Mesodermal cell (in vitro differentiated cells): ENCODE results near the gene MINDY4B.

Experiments used
- H3K27ac ChIP-seq: 2 replicates; pipeline ENCODE4 v1.7.0; 2013; ENCODE audit warnings: mild to moderate bottlenecking, low read depth, low read length, moderate library complexity; ENCODE audit not compliant: severe bottlenecking
- H3K36me3 ChIP-seq: 2 replicates; pipeline ENCODE4 v1.7.1; 2013; ENCODE audit warnings: mild to moderate bottlenecking, low read length, moderate library complexity; ENCODE audit not compliant: control insufficient read depth, insufficient read depth
- H3K4me1 ChIP-seq: one replicate; pipeline ENCODE4 v1.7.1; 2013; ENCODE audit warnings: mild to moderate bottlenecking, low read length; ENCODE audit not compliant: insufficient read depth, control insufficient read depth, poor library complexity, severe bottlenecking
- H3K4me3 ChIP-seq: 2 replicates; pipeline ENCODE4 v1.7.0; 2013; ENCODE audit warnings: low read length, control low read depth, mild to moderate bottlenecking; ENCODE audit not compliant: insufficient read depth, poor library complexity, severe bottlenecking; ENCODE audit errors: extremely low read depth
- H3K9me3 ChIP-seq: 2 replicates; pipeline ENCODE4 v1.7.1; 2013; ENCODE audit warnings: mild to moderate bottlenecking, low read length, moderate library complexity; ENCODE audit not compliant: control insufficient read depth
- WGBS, 2 experiments: methylation state at CpG; one replicate each; pipeline ENCODE4 v1.1.5; 2013; ENCODE audit warnings: missing lambda C conversion rate in 2 of 2; ENCODE audit not compliant: insufficient coverage in 2 of 2; 5-methylcytosine and 5-hydroxymethylcytosine counted together

MINDY4B gene

DNA sequence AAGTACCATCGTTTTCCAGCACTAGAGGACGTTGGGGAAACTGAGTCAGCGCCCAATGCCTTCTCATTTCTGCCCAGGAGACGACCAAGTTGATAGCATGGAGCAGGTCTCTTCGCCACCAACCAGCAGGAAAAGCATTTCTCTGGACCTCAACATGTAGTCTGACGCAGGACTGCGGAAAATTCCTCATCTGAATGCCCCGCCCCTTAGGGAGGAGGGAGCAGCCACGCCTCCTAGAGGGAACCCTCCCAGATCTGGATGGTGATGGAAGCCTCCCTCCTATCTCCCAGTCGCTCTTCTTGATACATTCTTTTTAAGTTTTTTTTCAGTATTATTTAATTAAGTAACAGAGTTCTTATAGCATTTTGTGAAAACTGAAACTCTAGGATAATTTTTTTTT is 17.4 kb upstream of the MINDY4B start:
- Histone ChIP-seq H3K36me3 (no peaks in the 10 kb centered on the region), H3K9me3 (no peaks in the 10 kb centered on the region), H3K27ac (no peak overlapping the region), H3K4me3 (no peak overlapping the region), H3K4me1 (no peaks in the 10 kb centered on the region)
- 72 to 83% methylated on average over 6 to 7 of the region's 10 CpGs for WGBS, 2 experiments

DNA sequence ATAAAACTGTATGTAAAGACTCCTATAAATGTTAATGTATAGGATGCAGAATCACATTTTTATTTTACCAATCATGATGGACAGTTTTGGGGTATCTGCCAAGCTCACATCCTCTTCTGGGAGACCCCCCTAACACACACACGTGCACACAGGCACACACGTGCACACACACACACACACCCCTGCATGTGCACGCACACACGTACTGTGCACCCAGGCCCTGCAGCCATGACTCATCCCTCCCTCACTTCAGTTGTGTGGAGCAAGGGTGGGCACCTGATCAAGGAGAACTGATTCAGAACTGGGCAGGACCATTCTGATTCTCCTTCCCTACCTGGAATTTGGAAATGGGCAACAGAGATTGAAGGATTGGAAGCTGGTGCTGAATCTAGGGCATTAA is 16.0 kb upstream of the MINDY4B start:
- 80 to 90% methylated on average over 1 to 2 of the region's 4 CpGs for WGBS, 2 experiments
- Histone ChIP-seq H3K4me1 (no peaks in the 10 kb centered on the region), H3K27ac (no peak overlapping the region), H3K4me3 (no peak overlapping the region), H3K9me3 (no peaks in the 10 kb centered on the region), H3K36me3 (no peaks in the 10 kb centered on the region)

DNA sequence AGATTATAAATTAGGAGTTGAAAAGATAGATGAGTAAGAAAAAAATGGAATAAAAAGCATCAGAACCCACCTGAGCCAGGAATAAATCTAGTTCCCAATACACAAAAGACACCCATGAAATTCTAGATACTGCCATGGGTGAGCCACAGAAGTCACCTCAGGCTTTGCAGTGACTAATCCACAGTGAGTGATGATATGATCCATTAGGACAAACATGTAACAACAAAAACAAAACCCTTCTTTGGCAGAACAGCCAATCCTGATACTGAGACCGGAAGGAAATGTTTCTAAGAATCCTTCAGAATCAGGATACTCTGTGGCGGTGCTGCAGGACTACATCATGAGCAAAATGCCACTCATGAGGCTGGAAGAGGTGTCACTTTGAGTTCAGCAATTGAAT is 15.0 kb upstream of the MINDY4B start:
- no peak overlapping the region for H3K27ac ChIP-seq
- H3K36me3 ChIP-seq: no peaks in the 10 kb centered on the region
- H3K9me3 ChIP-seq: no peaks in the 10 kb centered on the region
- H3K4me1 ChIP-seq: no peaks in the 10 kb centered on the region
- 97 to 100% methylated on average over 2 of the region's 2 CpGs for WGBS, 2 experiments
- H3K4me3 ChIP-seq: no peak overlapping the region

DNA sequence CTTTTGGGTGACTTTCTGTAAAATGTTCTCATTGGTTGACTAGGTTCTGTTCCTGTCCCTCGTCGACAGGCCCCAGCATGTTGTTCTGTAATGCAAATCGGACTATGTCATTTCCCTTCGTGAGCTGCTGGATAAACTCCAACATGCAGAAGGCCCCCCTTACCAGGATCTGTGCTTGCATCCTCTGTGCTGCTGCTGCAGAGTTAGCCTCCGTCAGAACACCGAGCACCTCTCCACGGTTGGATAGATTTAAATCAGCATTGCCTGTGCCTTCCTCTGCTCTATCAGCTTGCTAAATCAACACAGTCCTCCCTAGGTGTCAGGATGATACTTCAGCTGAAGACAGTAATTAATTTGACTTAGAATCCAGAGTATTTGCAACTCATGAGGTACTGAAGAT is 12.7 kb upstream of the MINDY4B start:
- no peak overlapping the region for H3K4me3 ChIP-seq
- no peak overlapping the region for H3K27ac ChIP-seq
- WGBS, 2 experiments: 51 to 57% methylated on average over 5 to 7 of the region's 7 CpGs

DNA sequence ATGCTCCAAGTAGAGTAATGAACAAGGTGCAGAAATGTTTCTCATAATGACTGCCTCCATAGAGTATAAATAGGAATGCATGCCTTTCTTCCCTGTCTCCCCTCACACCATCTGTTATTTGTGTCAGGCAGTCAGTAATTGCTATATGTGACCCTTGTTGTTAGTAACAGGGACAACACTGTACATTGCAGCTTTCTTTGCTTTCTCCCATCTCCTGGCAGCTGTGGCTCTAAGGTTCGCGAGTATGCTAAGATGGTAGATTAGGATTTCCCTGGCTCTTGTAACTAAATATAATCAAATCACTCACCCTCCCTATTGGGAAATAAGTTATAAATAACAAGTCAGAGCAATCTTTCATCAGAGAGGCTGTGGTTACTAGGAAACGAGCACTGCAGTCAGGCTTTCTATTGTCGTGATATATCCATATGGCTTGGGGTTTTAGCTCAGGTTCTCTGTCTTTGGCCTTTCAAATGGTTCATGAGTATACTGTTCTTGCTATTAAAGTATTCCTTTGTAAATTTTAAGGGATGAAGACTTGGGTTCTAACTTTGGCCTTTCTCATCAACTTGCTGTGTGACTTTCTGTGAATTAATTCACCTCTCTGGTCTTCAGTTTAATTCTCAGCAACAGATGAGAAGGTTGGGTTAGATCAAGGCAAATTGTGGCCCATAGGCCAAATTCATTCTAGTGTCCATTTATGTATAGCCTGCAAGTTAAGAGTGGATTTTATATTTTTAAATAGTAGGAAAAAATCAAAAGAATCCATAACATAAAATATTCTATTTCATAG is 8.1 kb upstream of the MINDY4B start:
- Histone ChIP-seq H3K4me3 (no peak overlapping the region), H3K9me3 (no peaks in the 10 kb centered on the region), H3K27ac (no peak overlapping the region), H3K36me3 (no peaks in the 10 kb centered on the region), H3K4me1 (peaks cover 3% of the 10 kb centered on the region)
- 75 to 100% methylated on average over 1 to 2 of the region's 4 CpGs for WGBS, 2 experiments

More for the DNA sequence above, 12.7 kb upstream of the MINDY4B start:
- Histone ChIP-seq H3K4me1 (no peaks in the 10 kb centered on the region), H3K36me3 (no peaks in the 10 kb centered on the region), H3K9me3 (no peaks in the 10 kb centered on the region)

DNA sequence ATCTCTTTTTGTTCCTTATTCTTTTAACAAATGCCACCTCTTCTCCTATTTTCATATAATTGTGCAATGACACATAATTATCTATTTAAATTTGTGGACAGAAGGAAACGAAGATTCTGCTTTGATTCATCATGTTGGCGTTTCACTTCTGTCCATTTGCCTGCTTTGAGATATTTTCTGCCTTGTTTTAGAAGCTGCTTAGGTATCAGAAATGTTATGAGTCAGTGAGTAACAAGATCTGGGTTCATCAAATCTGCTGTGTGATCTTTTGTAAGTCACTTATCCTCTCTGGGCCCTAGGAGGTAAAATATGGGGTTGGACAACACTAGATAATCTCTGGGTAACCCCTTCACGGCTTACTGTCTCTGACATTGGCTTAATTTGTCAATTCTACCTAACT is 7.3 kb upstream of the MINDY4B start:
- H3K27ac ChIP-seq: no peak overlapping the region
- 80 to 90% methylated on average over 1 to 2 of the region's 3 CpGs for WGBS, 2 experiments
- H3K4me3 ChIP-seq: no peak overlapping the region
- H3K4me1 ChIP-seq: peaks cover 3% of the 10 kb centered on the region
- no peaks in the 10 kb centered on the region for H3K36me3 ChIP-seq
- no peaks in the 10 kb centered on the region for H3K9me3 ChIP-seq

DNA sequence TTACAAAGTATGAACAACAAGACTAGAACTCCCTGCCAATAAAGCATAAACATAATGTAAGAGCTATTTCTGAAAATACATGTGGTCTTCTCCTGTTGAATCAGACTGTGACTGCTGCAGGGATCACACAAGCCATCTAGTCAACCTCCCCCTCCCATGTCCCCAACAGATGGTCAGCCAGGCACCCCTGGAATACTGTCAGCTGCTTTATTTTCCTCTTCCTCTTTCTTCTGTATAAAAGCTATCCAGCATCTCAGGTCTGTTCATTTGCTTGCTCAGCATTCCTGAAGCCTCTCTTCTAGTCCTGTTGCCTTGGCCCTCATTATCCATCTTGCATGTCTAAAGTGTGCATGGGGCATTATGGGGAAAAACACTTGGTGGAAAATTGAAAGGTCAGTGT is 6.5 kb upstream of the MINDY4B start:
- Histone ChIP-seq H3K9me3 (no peaks in the 10 kb centered on the region), H3K4me3 (no peak overlapping the region), H3K27ac (no peak overlapping the region), H3K4me1 (peaks cover 3% of the 10 kb centered on the region), H3K36me3 (no peaks in the 10 kb centered on the region)

DNA sequence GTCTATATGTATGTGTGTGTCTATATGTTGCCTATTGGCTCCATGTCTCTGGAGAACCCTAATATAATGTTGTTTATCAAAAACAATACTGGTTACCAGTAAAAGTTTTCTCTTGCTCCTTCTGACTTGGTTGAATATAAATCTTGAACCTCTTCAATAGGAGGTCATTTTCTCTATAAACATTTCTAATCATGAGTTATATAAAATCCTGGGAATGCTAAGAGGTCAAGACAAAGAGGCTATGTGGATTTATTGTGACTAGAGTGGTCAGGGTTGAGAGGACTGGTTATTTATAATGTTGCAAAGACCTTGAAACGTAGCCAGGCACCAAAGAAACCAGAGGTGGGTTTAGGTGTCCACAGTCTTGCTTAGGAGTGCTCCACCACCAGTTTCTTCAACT is 1.2 kb upstream of the MINDY4B start:
- H3K4me3 ChIP-seq: no peak overlapping the region
- WGBS, 2 experiments: 83 to 100% methylated on average over 1 of the region's 1 CpG
- peaks cover 3% of the 10 kb centered on the region for H3K4me1 ChIP-seq
- no peaks in the 10 kb centered on the region for H3K36me3 ChIP-seq
- no peaks in the 10 kb centered on the region for H3K9me3 ChIP-seq
- H3K27ac ChIP-seq: no peak overlapping the region

DNA sequence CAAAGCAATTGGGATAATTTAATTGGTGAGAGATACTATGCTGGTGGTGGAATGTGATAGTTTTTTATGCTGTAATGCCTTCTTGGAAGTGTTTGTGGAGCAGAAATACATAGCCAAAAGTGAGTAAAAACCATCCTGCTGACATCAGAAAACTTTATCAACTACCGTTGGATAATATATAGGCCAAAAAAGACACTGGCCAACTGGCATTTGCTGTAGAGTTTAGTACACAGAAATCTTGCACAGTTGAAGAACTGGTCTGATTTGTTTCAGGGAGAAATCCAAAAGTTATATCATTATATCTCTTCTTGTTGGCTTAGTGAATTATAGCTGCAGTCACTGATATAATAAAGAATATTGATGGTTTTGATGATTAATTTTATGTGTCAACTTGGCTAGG is 507 bp upstream of the MINDY4B start:
- Histone ChIP-seq H3K4me3 (no peak overlapping the region), H3K4me1 (peaks cover 3% of the 10 kb centered on the region), H3K27ac (no peak overlapping the region), H3K36me3 (no peaks in the 10 kb centered on the region), H3K9me3 (no peaks in the 10 kb centered on the region)
- no CpG with 5 or more reads among the region's 1 CpG for WGBS, 2 experiments

DNA sequence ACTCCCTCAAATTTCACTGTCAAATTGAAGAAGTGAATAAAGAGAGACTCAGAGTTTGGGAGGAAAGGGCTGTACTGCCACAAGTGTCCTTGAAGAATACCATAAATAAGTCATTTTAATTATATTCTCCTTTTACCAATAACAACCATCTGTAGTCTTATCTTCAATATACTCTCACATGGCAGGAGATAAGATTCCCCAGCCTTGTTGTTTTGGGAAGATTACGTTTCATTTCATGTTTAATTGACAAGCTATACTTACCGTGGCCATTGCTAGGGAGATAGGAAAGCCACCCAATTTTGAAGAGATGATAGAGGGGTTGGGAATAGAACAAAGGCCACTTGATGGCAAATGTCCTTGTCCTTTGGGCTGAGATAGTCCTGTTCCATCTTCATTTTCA is 2.3 kb downstream of the MINDY4B start:
- WGBS, 2 experiments: 84% methylated on average over 2 of the region's 2 CpGs; no CpG with 5 or more reads in 1 of the 2 experiments
- H3K36me3 ChIP-seq: no peaks in the 10 kb centered on the region
- H3K9me3 ChIP-seq: no peaks in the 10 kb centered on the region
- no peak overlapping the region for H3K4me3 ChIP-seq
- no peaks in the 10 kb centered on the region for H3K4me1 ChIP-seq
- H3K27ac ChIP-seq: no peak overlapping the region

DNA sequence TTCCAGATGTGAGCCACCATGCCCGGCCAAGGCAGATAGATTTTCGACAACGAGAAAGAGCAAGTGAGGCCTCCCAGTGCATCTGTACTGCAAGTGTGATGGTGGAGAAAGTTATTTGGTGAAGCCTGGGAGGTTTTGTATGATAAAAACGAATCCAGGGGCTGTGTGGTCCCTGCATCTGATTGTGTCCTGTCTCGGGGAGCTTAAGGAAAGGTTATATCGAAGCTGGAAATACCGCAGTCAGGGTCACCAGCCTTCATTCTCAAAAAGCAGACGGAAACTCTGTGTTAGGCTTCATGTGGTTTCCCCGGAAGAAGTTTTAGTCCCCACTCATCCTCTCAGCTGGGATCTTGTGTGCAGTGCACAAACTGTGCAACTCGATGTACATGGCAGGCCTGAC is 3.4 kb downstream of the MINDY4B start:
- Histone ChIP-seq H3K9me3 (no peaks in the 10 kb centered on the region), H3K4me3 (no peak overlapping the region), H3K27ac (no peak overlapping the region), H3K4me1 (no peaks in the 10 kb centered on the region), H3K36me3 (no peaks in the 10 kb centered on the region)
- 88 to 93% methylated on average over 10 of the region's 10 CpGs for whole genome bisulfite sequencing, 2 experiments
